Vagina (tissue), 2 donors: ENCODE measurements around the gene CDIP1. TPM values are rescaled to one million over a fixed set of nuclear protein-coding genes. Genes with fewer than 3 reads are reported as not detected.

ENCODE experiments used
- DNase-seq, 2 donors: peaks; one replicate each; pipeline ENCODE4 v3.0.0-alpha.2; 2017; ENCODE audit errors: extremely low spot score in 2 of 2
- H3K27ac ChIP-seq: fragments of 200-600 bp; sonication (generic); one replicate; pipeline ENCODE4 v1.5.1; 2019
- H3K27me3 ChIP-seq: fragments of 200-600 bp; sonication (generic); one replicate; pipeline ENCODE4 v1.5.1; 2019
- H3K36me3 ChIP-seq, 2 donors: fragments of 200-600 bp; sonication (generic); one replicate each; pipeline ENCODE4 v1.5.1; 2017 to 2019
- H3K4me1 ChIP-seq: fragments of 200-600 bp; sonication (generic); one replicate; pipeline ENCODE4 v1.5.1; 2019
- H3K4me3 ChIP-seq, 2 donors: fragments of 200-600 bp; sonication (generic); 1 replicate in 1 of 2; 2 replicates in 1 of 2; pipeline ENCODE4 v1.5.1; 2016 to 2019
- H3K9me3 ChIP-seq: fragments of 200-600 bp; sonication (generic); one replicate; pipeline ENCODE4 v1.5.1; 2019
- POLR2A ChIP-seq, 2 donors: fragments of 450-650 bp; IDR thresholded peaks; one replicate each; pipeline ENCODE4 v1.6.1; 2017; ENCODE audit warnings: antibody characterized with exemption in 2 of 2, mild to moderate bottlenecking in 2 of 2, moderate library complexity in 2 of 2
- POLR2AphosphoS5 ChIP-seq, 2 donors: sonication (generic); formaldehyde crosslinking; IDR thresholded peaks; one replicate each; pipeline ENCODE4 v1.9.0; 2017; ENCODE audit warnings: antibody characterized with exemption in 2 of 2, mild to moderate bottlenecking in 2 of 2, low read depth in 1 of 2; ENCODE audit not compliant: insufficient read depth in 1 of 2
- intact Hi-C: fragments of 100-400 bp; cut with DNase I; formaldehyde crosslinking; loops from one replicate; pipeline ENCODE4 v1.15.1; 2023
- total RNA-seq: library from RNA; depleted of rRNA; stranded (reverse); fragments of >200 nt; gene quantifications from one replicate; pipeline ENCODE4 v1.2.3, GENCODE V29; 2016
- TF ChIP-seq, protein P1 (sequence below), 3 experiments: fragments of 450-650 bp in 2 of 3; fragments of 200-600 bp in 1 of 3; sonication (generic) in 1 of 3; IDR thresholded peaks; one replicate each; pipeline ENCODE4 v1.5.1; 2017 to 2019; ENCODE audit warnings: antibody characterized with exemption in 3 of 3, mild to moderate bottlenecking in 2 of 3, moderate library complexity in 2 of 3

Gene CDIP1
- total RNA-seq, 1 donor from 2014 or later = 13.3 TPM

DNA sequence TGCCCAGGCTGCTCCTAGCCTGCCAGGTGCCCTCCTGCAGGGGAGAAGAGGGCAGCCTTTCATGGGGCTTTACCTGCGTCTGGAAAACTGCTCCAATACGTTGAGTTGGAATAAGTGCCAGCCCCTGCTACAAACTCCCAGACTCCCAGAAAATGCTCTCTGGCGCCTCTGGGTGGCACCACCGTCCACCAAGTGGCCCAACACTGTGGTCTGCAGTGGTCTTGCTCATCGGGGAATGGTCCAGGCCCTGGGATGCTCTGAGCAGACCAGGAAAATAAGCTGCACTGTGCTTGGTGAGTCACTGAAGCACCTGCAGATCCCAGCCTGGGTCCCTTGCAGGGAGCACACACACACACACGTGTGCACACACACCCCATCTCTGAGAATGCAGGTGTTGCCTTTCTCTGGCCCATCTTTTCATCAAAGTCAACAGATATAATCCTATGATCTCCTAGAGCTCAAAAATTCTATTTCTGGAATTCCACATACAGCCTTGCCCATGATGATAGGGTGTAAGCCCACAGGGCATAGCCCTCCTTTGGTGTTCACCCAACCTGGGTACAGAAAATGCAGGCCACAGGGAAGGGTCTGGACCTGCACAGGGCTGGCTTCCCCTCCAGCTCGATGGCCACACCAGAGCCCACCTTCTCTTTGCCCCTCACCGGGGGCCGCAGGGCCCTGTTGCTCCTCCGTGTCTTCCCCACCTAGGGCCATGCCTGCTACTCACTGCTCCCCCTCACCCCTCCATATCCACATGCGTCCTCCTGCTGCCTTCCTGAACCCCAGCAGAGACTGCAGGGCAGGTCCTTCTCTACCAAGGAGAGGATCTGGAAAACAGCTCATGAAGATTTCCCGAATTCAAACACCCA, 20.5 kb downstream of the CDIP1 start:
- DNase-seq = no peak
- Histone ChIP-seq H3K36me3 (peaks cover 0 to 5% of the 10 kb centered on the region in 2 donors), H3K4me3 (no peak overlapping the region), H3K27me3 (no peaks in the 10 kb centered on the region), H3K27ac (no peak overlapping the region), H3K9me3 (no peaks in the 10 kb centered on the region), H3K4me1 (peaks cover 69% of the 10 kb centered on the region)
- intact Hi-C loops = no loop called here
- TF ChIP-seq, protein P1, sequence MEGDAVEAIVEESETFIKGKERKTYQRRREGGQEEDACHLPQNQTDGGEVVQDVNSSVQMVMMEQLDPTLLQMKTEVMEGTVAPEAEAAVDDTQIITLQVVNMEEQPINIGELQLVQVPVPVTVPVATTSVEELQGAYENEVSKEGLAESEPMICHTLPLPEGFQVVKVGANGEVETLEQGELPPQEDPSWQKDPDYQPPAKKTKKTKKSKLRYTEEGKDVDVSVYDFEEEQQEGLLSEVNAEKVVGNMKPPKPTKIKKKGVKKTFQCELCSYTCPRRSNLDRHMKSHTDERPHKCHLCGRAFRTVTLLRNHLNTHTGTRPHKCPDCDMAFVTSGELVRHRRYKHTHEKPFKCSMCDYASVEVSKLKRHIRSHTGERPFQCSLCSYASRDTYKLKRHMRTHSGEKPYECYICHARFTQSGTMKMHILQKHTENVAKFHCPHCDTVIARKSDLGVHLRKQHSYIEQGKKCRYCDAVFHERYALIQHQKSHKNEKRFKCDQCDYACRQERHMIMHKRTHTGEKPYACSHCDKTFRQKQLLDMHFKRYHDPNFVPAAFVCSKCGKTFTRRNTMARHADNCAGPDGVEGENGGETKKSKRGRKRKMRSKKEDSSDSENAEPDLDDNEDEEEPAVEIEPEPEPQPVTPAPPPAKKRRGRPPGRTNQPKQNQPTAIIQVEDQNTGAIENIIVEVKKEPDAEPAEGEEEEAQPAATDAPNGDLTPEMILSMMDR (IDR thresholded peaks at IDR 0.05) = peak in 2 of 3 experiments; percentile 24 to 25
- TF ChIP-seq POLR2A (IDR thresholded peaks at IDR 0.05) = no peak

DNA sequence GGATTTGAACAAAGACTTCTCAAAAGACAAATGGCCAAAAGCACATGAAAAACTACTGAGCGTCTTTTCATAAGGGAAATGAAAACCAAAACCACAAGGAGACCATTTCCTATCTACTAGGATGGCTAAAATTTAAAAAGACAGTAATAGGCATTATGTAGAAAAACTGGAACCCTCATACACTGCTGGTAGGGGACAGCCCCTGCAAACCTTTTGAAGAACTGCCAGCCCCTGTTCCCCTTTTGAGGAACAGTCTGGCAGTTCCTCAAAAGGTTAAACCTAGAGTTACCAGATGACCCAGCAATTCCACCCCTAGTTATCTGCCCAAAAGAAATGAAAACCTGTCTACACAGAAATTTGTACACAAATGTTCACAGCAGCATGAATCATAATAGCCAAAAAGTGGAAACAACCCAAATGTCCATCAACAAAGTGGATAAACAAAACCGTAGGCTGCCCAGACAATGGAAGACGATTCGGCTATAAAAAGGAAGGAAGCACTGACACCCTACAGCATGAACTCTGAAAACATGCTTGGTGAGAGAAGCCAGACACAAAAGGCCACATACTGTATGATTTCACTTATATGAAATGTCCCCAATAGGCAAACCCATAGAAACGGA, 22.9 kb downstream of the CDIP1 start:
- H3K4me1 ChIP-seq = peaks cover 75% of the 10 kb centered on the region
- DNase-seq = no peak
- peaks cover 0 to 28% of the 10 kb centered on the region in 2 donors for H3K36me3 ChIP-seq
- H3K4me3 ChIP-seq = no peak overlapping the region
- TF ChIP-seq POLR2A (IDR thresholded peaks at IDR 0.05) (no peak), POLR2AphosphoS5 (IDR thresholded peaks at IDR 0.05; ENCODE audit: insufficient read depth in 1 of 2, low read depth in 1 of 2) (no peak)
- TF ChIP-seq, protein P1 (IDR thresholded peaks at IDR 0.05) = no peak
- H3K27ac ChIP-seq = peak overlapping the region; percentile 66
- no peaks in the 10 kb centered on the region for H3K9me3 ChIP-seq
- H3K27me3 ChIP-seq = no peaks in the 10 kb centered on the region
- intact Hi-C loops = no loop called here

DNA sequence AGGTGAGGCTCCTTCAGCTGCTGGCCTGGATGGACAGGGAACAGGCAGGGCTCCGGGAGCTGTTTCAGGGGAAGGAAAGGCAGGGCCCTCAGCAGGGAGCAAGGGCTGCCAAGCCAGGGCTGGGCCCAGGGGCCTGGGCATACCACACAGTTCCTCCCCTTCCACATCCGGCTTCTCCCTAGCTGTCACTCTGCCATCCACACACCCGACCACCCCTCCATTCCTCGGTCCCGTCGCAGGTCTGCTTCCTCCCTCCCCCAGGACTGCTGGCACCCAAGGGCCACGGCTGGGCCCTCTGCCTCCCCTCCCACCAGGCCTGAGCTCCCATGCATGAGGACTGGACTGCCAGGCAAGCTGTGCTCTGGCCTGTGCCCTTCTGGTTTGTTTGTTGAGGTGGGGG, 24.0 kb downstream of the CDIP1 start:
- Histone ChIP-seq H3K9me3 (no peaks in the 10 kb centered on the region), H3K27me3 (no peaks in the 10 kb centered on the region), H3K4me3 (no peak overlapping the region), H3K27ac (peak overlapping the region; percentile 66), H3K4me1 (peaks cover 69% of the 10 kb centered on the region), H3K36me3 (peaks cover 0 to 35% of the 10 kb centered on the region in 2 donors)
- intact Hi-C loops = no loop called here
- no peak for DNase-seq
- TF ChIP-seq POLR2A (IDR thresholded peaks at IDR 0.05) (no peak), POLR2AphosphoS5 (IDR thresholded peaks at IDR 0.05; ENCODE audit: insufficient read depth in 1 of 2, low read depth in 1 of 2) (no peak)
- TF ChIP-seq, protein P1 (IDR thresholded peaks at IDR 0.05) = no peak

DNA sequence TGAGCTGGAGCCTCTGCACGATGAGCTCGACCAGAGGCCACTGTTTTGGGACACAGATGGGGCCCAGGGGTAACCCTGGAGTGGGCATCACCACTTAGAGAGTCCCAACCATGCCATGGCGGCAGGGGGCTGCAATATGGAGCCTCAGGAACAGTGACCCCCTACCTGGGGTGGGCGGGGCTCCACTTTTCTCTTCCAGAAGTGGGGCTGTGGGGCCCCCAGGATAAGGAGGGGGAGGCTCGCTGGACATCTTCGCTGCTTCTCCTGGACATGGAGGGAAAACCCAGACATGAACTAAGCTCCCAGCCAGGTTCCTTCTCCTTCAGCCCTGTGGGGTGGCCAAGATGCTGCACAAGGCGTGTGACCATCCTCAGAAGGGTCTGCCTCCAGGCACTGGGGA, 24.7 kb downstream of the CDIP1 start:
- Histone ChIP-seq H3K4me1 (peaks cover 63% of the 10 kb centered on the region), H3K4me3 (no peak overlapping the region), H3K27me3 (no peaks in the 10 kb centered on the region), H3K36me3 (peaks cover 0 to 40% of the 10 kb centered on the region in 2 donors), H3K9me3 (no peaks in the 10 kb centered on the region), H3K27ac (peak overlapping the region; percentile 66)
- DNase-seq = no peak
- intact Hi-C loops = no loop called here
- TF ChIP-seq POLR2A (IDR thresholded peaks at IDR 0.05) = no peak
- TF ChIP-seq POLR2AphosphoS5 (IDR thresholded peaks at IDR 0.05; ENCODE audit: insufficient read depth in 1 of 2, low read depth in 1 of 2) = no peak
- TF ChIP-seq, protein P1 (IDR thresholded peaks at IDR 0.05) = no peak
